Limb (tissue), 2 donors: ENCODE data around the gene OR4C46.
"Not testable (repeated sequence)": the region's sequence is repeated elsewhere in the genome, so short reads cannot be mapped to it uniquely, and the experiment has no call there.

Source experiments
- DNase-seq, 2 donors: peaks; one replicate each; pipeline ENCODE4 v3.0.0-alpha.2; 2016; ENCODE audit errors: extremely low spot score in 2 of 2

Gene OR4C46

GRCh38 chr11:54603898-54604297 lies at the start of gene OR4C46:
TSS of gene OR4C46 (minus strand) at chr11:54603998. CDS start at chr11:54603998, 0 bp downstream.
- DNase-seq = no peak

DNA sequence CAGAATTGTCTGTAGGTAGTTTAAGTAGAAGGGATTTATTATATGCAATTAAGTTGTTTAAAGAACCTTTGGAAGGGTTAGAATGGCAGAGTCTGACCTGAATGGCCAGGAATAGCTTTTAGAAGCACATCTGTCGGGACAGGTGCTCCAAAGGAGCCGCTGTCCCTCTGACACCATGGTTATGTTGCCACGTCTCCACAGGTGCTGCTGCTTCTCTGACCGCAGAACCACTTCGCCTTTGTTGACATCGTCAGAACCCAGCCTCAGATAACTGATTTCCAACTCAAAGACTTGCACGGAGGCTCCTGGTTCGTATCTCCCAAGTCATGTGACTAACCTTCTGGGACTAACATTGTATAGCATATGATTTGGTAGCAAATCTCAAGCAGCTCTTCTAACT lies 41.8 kb upstream of the OR4C46 start:
- DNase-seq = not testable (repeated sequence)

GRCh38 chr11:54561439-54561838 lies 42.4 kb downstream of the OR4C46 start:
- not testable (repeated sequence) for DNase-seq

- DNase-seq = no peak
Measured at GRCh38 chr11:54558919-54559318, 44.9 kb downstream of the OR4C46 start.

GRCh38 chr11:54558407-54558806 lies 45.4 kb downstream of the OR4C46 start:
- no peak for DNase-seq
